ENCODE measurements around the gene CARMIL1. TPM values are rescaled to one million over a fixed set of nuclear protein-coding genes. Genes with fewer than 3 reads are reported as not detected.

The CARMIL1 gene
- polyA plus RNA-seq, 4 donors: 35.3 to 74.5 (median 47.2) TPM

DNA sequence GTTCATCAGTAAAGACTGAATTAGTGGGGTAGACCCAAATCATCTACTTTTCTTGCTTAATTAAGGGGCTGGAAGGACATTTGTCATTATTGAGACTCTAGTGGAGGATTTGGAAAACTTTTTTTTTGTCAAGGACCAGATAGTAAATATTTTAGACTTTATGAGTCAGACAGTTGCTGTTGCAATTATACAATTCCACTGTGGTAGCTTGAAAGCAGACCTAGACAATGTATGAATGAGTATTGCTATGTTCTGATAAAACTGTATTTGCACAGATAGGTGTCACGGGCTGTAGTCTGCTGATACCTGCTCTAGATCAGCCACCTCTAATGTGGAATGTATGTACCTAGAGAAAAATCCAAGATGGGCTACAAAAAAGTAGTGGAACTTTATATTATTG lies 175.0 kb downstream of the CARMIL1 start:
- DNase-seq: no peak

DNA sequence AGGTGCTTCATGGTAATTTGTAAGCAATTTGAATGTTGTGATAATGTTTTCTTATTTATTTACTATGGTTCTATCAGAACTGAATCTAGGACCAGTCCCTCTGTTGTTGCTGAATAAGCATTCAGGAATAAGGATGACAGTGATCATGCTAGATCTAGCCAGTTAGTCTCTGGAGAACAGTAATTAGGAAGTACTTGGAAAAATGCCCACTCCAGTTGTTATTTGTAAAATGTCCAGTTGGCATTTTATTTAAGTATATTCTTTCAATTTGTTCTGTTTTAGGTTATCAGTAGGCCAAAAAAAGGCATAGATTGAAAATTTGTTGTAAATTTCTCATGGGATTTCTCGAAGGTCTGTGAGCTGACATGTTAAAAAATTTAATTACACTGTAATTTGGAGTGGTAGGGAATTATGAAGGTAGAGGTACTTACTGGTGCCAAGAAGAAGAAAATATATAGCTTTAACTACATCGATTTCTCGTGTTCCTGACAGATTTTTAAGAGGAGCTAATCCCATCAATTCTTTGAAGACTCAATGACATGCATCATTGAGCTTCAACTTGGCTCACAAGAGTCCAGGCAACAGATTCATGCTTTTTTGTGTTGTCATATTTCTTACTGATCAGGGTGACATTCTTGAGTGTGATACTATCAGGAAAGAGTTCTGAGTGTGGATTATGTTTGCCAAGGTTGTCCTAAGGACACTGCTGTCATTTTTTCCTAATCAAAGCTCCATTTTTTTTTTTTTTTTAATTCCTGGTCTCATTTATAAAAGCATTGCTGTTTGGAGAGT lies 177.3 kb downstream of the CARMIL1 start:
- WGBS, 3 donors: 53 to 57% (median 56%) methylated on average over 3 of the region's 3 CpGs
- no peak overlapping the region for H3K4me3 ChIP-seq (ENCODE audit: low read depth in 1 of 3, low read length in 3 of 3)
- H3K9me3 ChIP-seq (ENCODE audit: control insufficient read depth in 2 of 2, insufficient read depth in 1 of 2, low read depth in 1 of 2, low read length in 1 of 2): no peaks in the 10 kb centered on the region
- H3K36me3 ChIP-seq (ENCODE audit: control insufficient read depth in 3 of 3, insufficient read depth in 2 of 3, low read depth in 1 of 3, low read length in 3 of 3): peaks cover 0 to 5% (median 0%) of the 10 kb centered on the region in 3 donors
- no peaks in the 10 kb centered on the region for H3K27me3 ChIP-seq (ENCODE audit: control insufficient read depth in 3 of 3, insufficient read depth in 3 of 3, low read length in 3 of 3)
- no peak overlapping the region for H3K27ac ChIP-seq (ENCODE audit: low read depth in 1 of 3, low read length in 2 of 3)
- no peaks in the 10 kb centered on the region for H3K4me1 ChIP-seq (ENCODE audit: control insufficient read depth in 3 of 3, insufficient read depth in 2 of 3, low read depth in 1 of 3, low read length in 2 of 3)
- no peak for DNase-seq
- no peak for FAIRE-seq

More for the DNA sequence above, 175.0 kb downstream of the CARMIL1 start:
- Histone ChIP-seq H3K4me1 (ENCODE audit: control insufficient read depth in 3 of 3, insufficient read depth in 2 of 3, low read depth in 1 of 3, low read length in 2 of 3) (no peaks in the 10 kb centered on the region), H3K9me3 (ENCODE audit: control insufficient read depth in 2 of 2, insufficient read depth in 1 of 2, low read depth in 1 of 2, low read length in 1 of 2) (no peaks in the 10 kb centered on the region), H3K4me3 (ENCODE audit: low read depth in 1 of 3, low read length in 3 of 3) (no peak overlapping the region), H3K27me3 (ENCODE audit: control insufficient read depth in 3 of 3, insufficient read depth in 3 of 3, low read length in 3 of 3) (no peaks in the 10 kb centered on the region), H3K36me3 (ENCODE audit: control insufficient read depth in 3 of 3, insufficient read depth in 2 of 3, low read depth in 1 of 3, low read length in 3 of 3) (peaks cover 0 to 5% (median 0%) of the 10 kb centered on the region in 3 donors), H3K27ac (ENCODE audit: low read depth in 1 of 3, low read length in 2 of 3) (no peak overlapping the region)
- FAIRE-seq: no peak
- 95 to 97% (median 96%) methylated on average over 1 of the region's 1 CpG for WGBS, 3 donors

DNA sequence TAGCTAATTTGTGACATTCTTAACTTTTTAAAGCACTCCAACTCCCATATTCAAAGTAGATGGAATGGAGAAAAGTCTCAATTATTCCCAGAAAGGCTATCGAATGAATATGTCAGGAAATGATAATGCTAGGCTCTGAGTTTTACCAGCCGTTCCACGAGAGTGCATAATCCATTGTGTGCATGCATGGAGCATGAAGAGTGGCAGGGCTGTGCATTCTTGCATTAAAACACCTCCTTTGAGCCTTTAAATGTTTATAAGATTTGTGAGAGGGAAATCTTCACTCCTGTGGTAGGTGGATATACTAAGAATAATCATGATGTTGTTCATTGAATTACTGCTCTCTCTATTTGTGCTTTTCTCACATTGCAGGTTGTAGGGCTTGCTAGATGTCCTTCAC lies 178.3 kb downstream of the CARMIL1 start:
- FAIRE-seq (no peak), DNase-seq (no peak)
- WGBS, 3 donors: 89 to 90% (median 89%) methylated on average over 3 of the region's 3 CpGs
- Histone ChIP-seq H3K4me3 (ENCODE audit: low read depth in 1 of 3, low read length in 3 of 3) (no peak overlapping the region), H3K27me3 (ENCODE audit: control insufficient read depth in 3 of 3, insufficient read depth in 3 of 3, low read length in 3 of 3) (no peaks in the 10 kb centered on the region), H3K36me3 (ENCODE audit: control insufficient read depth in 3 of 3, insufficient read depth in 2 of 3, low read depth in 1 of 3, low read length in 3 of 3) (peaks cover 0 to 3% (median under 1%) of the 10 kb centered on the region in 3 donors), H3K4me1 (ENCODE audit: control insufficient read depth in 3 of 3, insufficient read depth in 2 of 3, low read depth in 1 of 3, low read length in 2 of 3) (no peaks in the 10 kb centered on the region), H3K27ac (ENCODE audit: low read depth in 1 of 3, low read length in 2 of 3) (no peak overlapping the region), H3K9me3 (ENCODE audit: control insufficient read depth in 2 of 2, insufficient read depth in 1 of 2, low read depth in 1 of 2, low read length in 1 of 2) (no peaks in the 10 kb centered on the region)

DNA sequence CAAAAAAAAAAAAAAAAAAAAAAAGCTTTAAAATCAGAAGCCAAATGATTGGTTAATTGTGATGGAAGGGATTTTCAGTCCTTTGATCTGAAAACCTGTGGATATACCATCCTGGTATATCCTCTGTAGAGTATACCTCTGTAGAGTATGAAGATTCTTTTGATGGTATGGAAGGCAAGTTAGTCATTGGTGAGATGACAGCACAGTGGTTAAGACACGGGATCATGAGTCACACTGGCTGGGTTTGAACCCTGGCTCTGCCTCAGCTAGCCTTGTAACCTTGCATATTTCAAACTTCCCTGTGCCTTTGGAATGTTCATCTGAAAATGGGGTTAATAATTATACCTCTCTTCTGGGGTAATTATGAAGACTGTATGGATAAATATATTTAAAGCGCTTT lies 179.3 kb downstream of the CARMIL1 start:
- H3K4me3 ChIP-seq (ENCODE audit: low read depth in 1 of 3, low read length in 3 of 3): no peak overlapping the region
- no peaks in the 10 kb centered on the region for H3K4me1 ChIP-seq (ENCODE audit: control insufficient read depth in 3 of 3, insufficient read depth in 2 of 3, low read depth in 1 of 3, low read length in 2 of 3)
- 74 to 81% (median 79%) methylated on average over 2 of the region's 2 CpGs for WGBS, 3 donors
- H3K27me3 ChIP-seq (ENCODE audit: control insufficient read depth in 3 of 3, insufficient read depth in 3 of 3, low read length in 3 of 3): no peaks in the 10 kb centered on the region
- H3K36me3 ChIP-seq (ENCODE audit: control insufficient read depth in 3 of 3, insufficient read depth in 2 of 3, low read depth in 1 of 3, low read length in 3 of 3): peaks cover 0 to 3% (median 3%) of the 10 kb centered on the region in 3 donors
- H3K9me3 ChIP-seq (ENCODE audit: control insufficient read depth in 2 of 2, insufficient read depth in 1 of 2, low read depth in 1 of 2, low read length in 1 of 2): no peaks in the 10 kb centered on the region
- DNase-seq (peak; percentile 15 to 45), FAIRE-seq (no peak)
- no peak overlapping the region for H3K27ac ChIP-seq (ENCODE audit: low read depth in 1 of 3, low read length in 2 of 3)

- Histone ChIP-seq H3K4me3 (ENCODE audit: low read depth in 1 of 3, low read length in 3 of 3) (no peak overlapping the region), H3K36me3 (ENCODE audit: control insufficient read depth in 3 of 3, insufficient read depth in 2 of 3, low read depth in 1 of 3, low read length in 3 of 3) (peaks cover 0 to 4% (median 0%) of the 10 kb centered on the region in 3 donors), H3K4me1 (ENCODE audit: control insufficient read depth in 3 of 3, insufficient read depth in 2 of 3, low read depth in 1 of 3, low read length in 2 of 3) (no peaks in the 10 kb centered on the region), H3K27me3 (ENCODE audit: control insufficient read depth in 3 of 3, insufficient read depth in 3 of 3, low read length in 3 of 3) (no peaks in the 10 kb centered on the region), H3K27ac (ENCODE audit: low read depth in 1 of 3, low read length in 2 of 3) (no peak overlapping the region), H3K9me3 (ENCODE audit: control insufficient read depth in 2 of 2, insufficient read depth in 1 of 2, low read depth in 1 of 2, low read length in 1 of 2) (no peaks in the 10 kb centered on the region)
- WGBS, 3 donors: 82 to 94% (median 90%) methylated on average over 7 of the region's 7 CpGs
- DNase-seq (no peak), FAIRE-seq (no peak)
Measured at GRCh38 chr6:25462235-25462897, 183.2 kb downstream of the CARMIL1 start.

DNA sequence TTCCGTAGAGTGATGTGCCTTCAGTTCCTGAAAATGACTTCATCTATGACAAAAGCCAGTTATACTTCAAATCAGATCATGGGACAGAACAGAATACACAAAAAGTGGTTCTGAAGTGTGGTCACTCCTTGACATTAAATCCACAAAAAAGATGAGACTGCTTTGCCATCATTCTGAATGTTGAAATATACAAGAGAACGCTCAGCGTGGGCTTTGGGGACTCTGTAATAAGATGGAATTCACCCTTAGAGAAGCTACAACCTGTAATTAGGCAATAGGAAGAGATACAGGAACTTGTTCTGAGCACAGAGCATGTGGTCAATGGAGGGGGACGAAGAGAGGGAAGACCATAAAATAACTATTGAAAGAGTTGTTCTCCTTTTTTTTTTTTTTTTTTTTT lies 184.3 kb downstream of the CARMIL1 start:
- Histone ChIP-seq H3K4me1 (ENCODE audit: control insufficient read depth in 3 of 3, insufficient read depth in 2 of 3, low read depth in 1 of 3, low read length in 2 of 3) (no peaks in the 10 kb centered on the region), H3K9me3 (ENCODE audit: control insufficient read depth in 2 of 2, insufficient read depth in 1 of 2, low read depth in 1 of 2, low read length in 1 of 2) (no peaks in the 10 kb centered on the region), H3K27ac (ENCODE audit: low read depth in 1 of 3, low read length in 2 of 3) (no peak overlapping the region), H3K36me3 (ENCODE audit: control insufficient read depth in 3 of 3, insufficient read depth in 2 of 3, low read depth in 1 of 3, low read length in 3 of 3) (peaks cover 0 to 4% (median 0%) of the 10 kb centered on the region in 3 donors), H3K27me3 (ENCODE audit: control insufficient read depth in 3 of 3, insufficient read depth in 3 of 3, low read length in 3 of 3) (no peaks in the 10 kb centered on the region), H3K4me3 (ENCODE audit: low read depth in 1 of 3, low read length in 3 of 3) (no peak overlapping the region)
- DNase-seq (no peak), FAIRE-seq (no peak)
- WGBS, 3 donors: 89 to 94% (median 92%) methylated on average over 4 of the region's 4 CpGs

DNA sequence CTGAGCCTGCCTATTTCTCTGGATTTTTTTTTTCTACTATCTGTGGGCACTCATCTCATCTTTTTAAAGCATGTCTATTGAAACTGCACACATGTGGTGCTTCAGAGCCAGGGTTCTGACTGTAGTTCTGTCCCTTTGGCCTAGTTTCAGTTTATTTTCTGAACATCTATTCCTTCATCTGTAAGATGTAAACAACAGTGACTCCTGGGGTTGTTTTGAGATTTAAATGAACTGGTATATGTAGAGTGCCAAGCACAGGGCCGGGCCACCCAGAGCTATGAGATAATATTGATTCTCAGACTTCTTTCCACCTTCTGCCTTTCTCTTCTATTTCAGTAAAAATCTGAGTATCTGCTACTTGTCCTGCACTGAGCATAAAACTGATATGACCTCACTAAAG lies 185.1 kb downstream of the CARMIL1 start:
- H3K27me3 ChIP-seq (ENCODE audit: control insufficient read depth in 3 of 3, insufficient read depth in 3 of 3, low read length in 3 of 3): no peaks in the 10 kb centered on the region
- H3K9me3 ChIP-seq (ENCODE audit: control insufficient read depth in 2 of 2, insufficient read depth in 1 of 2, low read depth in 1 of 2, low read length in 1 of 2): no peaks in the 10 kb centered on the region

GRCh38 chr6:25465941-25466340 lies 186.8 kb downstream of the CARMIL1 start:
- H3K27me3 ChIP-seq (ENCODE audit: control insufficient read depth in 3 of 3, insufficient read depth in 3 of 3, low read length in 3 of 3): no peaks in the 10 kb centered on the region
- no peak for FAIRE-seq
- WGBS, 3 donors: 84 to 98% (median 90%) methylated on average over 2 of the region's 2 CpGs

More for the DNA sequence above, 185.1 kb downstream of the CARMIL1 start:
- 78 to 92% (median 86%) methylated on average over 1 of the region's 1 CpG for WGBS, 3 donors
- no peaks in the 10 kb centered on the region for H3K4me1 ChIP-seq (ENCODE audit: control insufficient read depth in 3 of 3, insufficient read depth in 2 of 3, low read depth in 1 of 3, low read length in 2 of 3)
- no peak overlapping the region for H3K27ac ChIP-seq (ENCODE audit: low read depth in 1 of 3, low read length in 2 of 3)
- H3K4me3 ChIP-seq (ENCODE audit: low read depth in 1 of 3, low read length in 3 of 3): no peak overlapping the region
- DNase-seq: no peak
- H3K36me3 ChIP-seq (ENCODE audit: control insufficient read depth in 3 of 3, insufficient read depth in 2 of 3, low read depth in 1 of 3, low read length in 3 of 3): peaks cover 0 to 4% (median 0%) of the 10 kb centered on the region in 3 donors
- FAIRE-seq: no peak

More at GRCh38 chr6:25465941-25466340, 186.8 kb downstream of the CARMIL1 start:
- H3K36me3 ChIP-seq (ENCODE audit: control insufficient read depth in 3 of 3, insufficient read depth in 2 of 3, low read depth in 1 of 3, low read length in 3 of 3): peaks cover 0 to 4% (median 3%) of the 10 kb centered on the region in 3 donors
- H3K9me3 ChIP-seq (ENCODE audit: control insufficient read depth in 2 of 2, insufficient read depth in 1 of 2, low read depth in 1 of 2, low read length in 1 of 2): no peaks in the 10 kb centered on the region
- no peaks in the 10 kb centered on the region for H3K4me1 ChIP-seq (ENCODE audit: control insufficient read depth in 3 of 3, insufficient read depth in 2 of 3, low read depth in 1 of 3, low read length in 2 of 3)
- H3K27ac ChIP-seq (ENCODE audit: low read depth in 1 of 3, low read length in 2 of 3): no peak overlapping the region
- no peak overlapping the region for H3K4me3 ChIP-seq (ENCODE audit: low read depth in 1 of 3, low read length in 3 of 3)
- no peak for DNase-seq
